ENCODE results near the gene MST1R.
A peak's percentile ranks its signal among the peaks of the same experiment; 100 is the strongest.

MST1R gene

GRCh38 chr3:49876567-49876966, 27.1 kb downstream of the MST1R start:
- no peak for DNase-seq (ENCODE audit: low read depth)

GRCh38 chr3:49873623-49874022, 30.1 kb downstream of the MST1R start:
- DNase-seq (ENCODE audit: low read depth) = no peak

- no peak for DNase-seq (ENCODE audit: low read depth)
These were observed 30.8 kb downstream of the MST1R start for GRCh38 chr3:49872801-49873281.

GRCh38 chr3:49871531-49872153, 32.0 kb downstream of the MST1R start:
- no peak for DNase-seq (ENCODE audit: low read depth)

GRCh38 chr3:49869525-49870126, 34.0 kb downstream of the MST1R start, which contains the start of gene CAMKV:
TSS of gene CAMKV (minus strand) at chr3:49869906. CDS start at chr3:49862388, 7,518 bp downstream.
- DNase-seq (ENCODE audit: low read depth) = no peak

GRCh38 chr3:49868862-49869466, 34.7 kb downstream of the MST1R start:
- no peak for DNase-seq (ENCODE audit: low read depth)

GRCh38 chr3:49867871-49868321, 35.8 kb downstream of the MST1R start:
- DNase-seq (ENCODE audit: low read depth) = no peak

- no peak for DNase-seq (ENCODE audit: low read depth)
These were observed 36.3 kb downstream of the MST1R start for GRCh38 chr3:49867400-49867799.

GRCh38 chr3:49865198-49865784, 38.4 kb downstream of the MST1R start:
- no peak for DNase-seq (ENCODE audit: low read depth)

GRCh38 chr3:49864505-49864904, 39.2 kb downstream of the MST1R start:
- DNase-seq (ENCODE audit: low read depth) = no peak

GRCh38 chr3:49859576-49860305, 43.9 kb downstream of the MST1R start:
- no peak for DNase-seq (ENCODE audit: low read depth)

GRCh38 chr3:49856181-49857005, 47.3 kb downstream of the MST1R start, which contains the start of gene TRAIP:
TSS of gene TRAIP (minus strand) at chr3:49856564. CDS start at chr3:49856453, 111 bp downstream.
- DNase-seq (ENCODE audit: low read depth) = peak; percentile 91

GRCh38 chr3:49855662-49856061, 48.0 kb downstream of the MST1R start:
- DNase-seq (ENCODE audit: low read depth) = no peak

- DNase-seq (ENCODE audit: low read depth) = no peak
These were observed 58.0 kb downstream of the MST1R start for GRCh38 chr3:49845694-49846093.

GRCh38 chr3:49844464-49845183, 59.0 kb downstream of the MST1R start:
- no peak for DNase-seq (ENCODE audit: low read depth)

- DNase-seq (ENCODE audit: low read depth) = no peak
These were observed 60.7 kb downstream of the MST1R start for GRCh38 chr3:49842843-49843517.

GRCh38 chr3:49841806-49842205, 61.9 kb downstream of the MST1R start:
- no peak for DNase-seq (ENCODE audit: low read depth)

- DNase-seq (ENCODE audit: low read depth) = no peak
These were observed 62.5 kb downstream of the MST1R start for GRCh38 chr3:49841126-49841696.

GRCh38 chr3:49840388-49840787, 63.3 kb downstream of the MST1R start:
- no peak for DNase-seq (ENCODE audit: low read depth)

Data from HS-27A (cell line).